Activated T-helper 1 cell treated with anti-CD3 and anti-CD28 coated beads, Interleukin-12 subunit alpha, Interleukin-12 subunit beta, Interleukin-2, Interleukin-4 antibody, amounts not matched to agents 30 ng/mL and 10 ng/mL and 1 ng/mL, durations not matched to agents 14 hours and 24 hours and 36 hours (primary cell): ENCODE measurements around the gene KRTAP13-1. TPM values are rescaled to one million over a fixed set of nuclear protein-coding genes. Genes with fewer than 3 reads are reported as not detected.

Experiments
- DNase-seq: peaks from one replicate; pipeline ENCODE4 v3.0.0; 2021; ENCODE audit warnings: low spot score
- H3K27ac Mint-ChIP-seq: one replicate; pipeline ENCODE4 v1.8.0; 2021; ENCODE audit warnings: mild to moderate bottlenecking, mixed read lengths
- H3K27me3 Mint-ChIP-seq: one replicate; pipeline ENCODE4 v1.8.0; 2022; ENCODE audit warnings: mild to moderate bottlenecking, moderate library complexity, mixed read lengths; ENCODE audit not compliant: insufficient read depth
- H3K36me3 Mint-ChIP-seq: one replicate; pipeline ENCODE4 v1.8.0; 2021; ENCODE audit warnings: low read depth, mixed read lengths
- H3K4me1 Mint-ChIP-seq: one replicate; pipeline ENCODE4 v1.8.0; 2021; ENCODE audit warnings: low read depth, mixed read lengths
- H3K4me3 Mint-ChIP-seq: one replicate; pipeline ENCODE4 v1.8.0; 2021; ENCODE audit warnings: mild to moderate bottlenecking, moderate library complexity, mixed read lengths
- H3K9me3 Mint-ChIP-seq: one replicate; pipeline ENCODE4 v1.8.0; 2021; ENCODE audit warnings: mixed read lengths
- intact Hi-C: fragments of 100-400 bp; cut with micrococcal nuclease; formaldehyde crosslinking; loops from one replicate; pipeline ENCODE4 v1.15.1; 2024
- total RNA-seq: library from RNA; stranded (reverse); gene quantifications from 2 replicates; pipeline ENCODE4 v1.2.3, GENCODE V29; 2022

Gene KRTAP13-1
- total RNA-seq, 1 donor from 2014 or later, result not detected

DNA sequence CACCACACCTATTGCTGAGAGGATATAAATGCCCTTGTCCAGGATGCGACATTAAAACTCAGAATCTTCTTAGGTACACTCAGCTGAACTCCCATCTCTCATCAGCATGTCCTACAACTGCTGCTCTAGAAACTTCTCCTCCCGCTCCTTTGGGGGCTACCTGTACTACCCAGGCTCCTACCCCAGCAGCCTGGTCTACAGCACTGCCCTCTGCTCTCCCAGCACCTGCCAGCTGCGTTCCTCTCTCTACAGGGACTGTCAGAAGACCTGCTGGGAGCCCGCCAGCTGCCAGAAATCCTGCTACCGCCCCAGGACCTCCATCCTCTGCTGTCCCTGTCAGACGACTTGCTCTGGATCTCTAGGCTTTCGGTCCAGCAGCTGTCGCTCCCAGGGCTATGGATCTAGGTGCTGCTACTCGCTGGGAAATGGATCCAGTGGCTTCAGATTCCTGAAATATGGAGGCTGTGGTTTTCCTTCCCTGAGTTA is 34.4 kb downstream of the KRTAP13-1 start, which contains the start of gene KRTAP13-4:
TSS of gene KRTAP13-4 (plus strand) at position 51 of the 486 bp plus-strand sequence. CDS start at position 107, 56 bp downstream.
- no peak within 1 kb of the TSS for H3K4me3 Mint-ChIP-seq
- no peaks in the 10 kb centered on the region for H3K4me1 Mint-ChIP-seq
- intact Hi-C loops, result no loop called here
- no peaks in the 10 kb centered on the region for H3K9me3 Mint-ChIP-seq
- no peak for DNase-seq
- no peaks in the 10 kb centered on the region for H3K36me3 Mint-ChIP-seq
- no peaks in the 10 kb centered on the region for H3K27me3 Mint-ChIP-seq
- no peak within 1 kb of the TSS for H3K27ac Mint-ChIP-seq

- Mint-ChIP-seq H3K27ac (no peak overlapping the region), H3K4me3 (no peak overlapping the region), H3K4me1 (no peaks in the 10 kb centered on the region), H3K27me3 (no peaks in the 10 kb centered on the region), H3K36me3 (no peaks in the 10 kb centered on the region), H3K9me3 (no peaks in the 10 kb centered on the region)
- no peak for DNase-seq
- intact Hi-C loops, result no loop called here
These were observed 38.3 kb downstream of the KRTAP13-1 start for GRCh38 chr21:30434033-30434631.

GRCh38 chr21:30437010-30437565 is 41.3 kb downstream of the KRTAP13-1 start:
- intact Hi-C loops, result no loop called here
- no peaks in the 10 kb centered on the region for H3K4me1 Mint-ChIP-seq
- DNase-seq, result no peak
- no peaks in the 10 kb centered on the region for H3K27me3 Mint-ChIP-seq
- H3K9me3 Mint-ChIP-seq, result no peaks in the 10 kb centered on the region
- H3K27ac Mint-ChIP-seq, result no peak overlapping the region
- no peaks in the 10 kb centered on the region for H3K36me3 Mint-ChIP-seq
- H3K4me3 Mint-ChIP-seq, result no peak overlapping the region

DNA sequence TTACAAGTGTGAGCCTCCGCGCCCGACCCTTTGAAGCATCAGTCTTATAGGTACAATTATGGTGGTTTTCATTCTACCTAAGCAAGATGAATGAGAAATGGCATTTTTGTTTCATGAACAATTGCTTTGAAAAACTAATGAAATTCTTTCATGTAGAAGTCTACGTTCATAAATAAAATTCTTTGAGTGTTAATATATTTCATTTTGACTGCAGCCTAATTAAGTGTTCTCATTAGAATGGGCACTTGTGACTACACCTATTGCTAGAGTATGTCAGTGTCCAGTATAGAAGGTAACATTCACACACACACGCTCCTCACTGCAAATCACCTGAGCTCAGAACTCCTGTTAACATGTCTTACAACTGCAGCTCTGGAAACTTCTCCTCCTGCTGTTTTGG is 44.1 kb downstream of the KRTAP13-1 start, which contains the start of gene KRTAP15-1:
TSS of gene KRTAP15-1 (plus strand) at position 301 of the 400 bp plus-strand sequence. CDS start at position 354, 53 bp downstream.
- Mint-ChIP-seq H3K4me1 (no peaks in the 10 kb centered on the region), H3K36me3 (no peaks in the 10 kb centered on the region), H3K4me3 (no peak within 1 kb of the TSS), H3K27me3 (no peaks in the 10 kb centered on the region), H3K9me3 (no peaks in the 10 kb centered on the region), H3K27ac (no peak within 1 kb of the TSS)
- DNase-seq, result no peak
- intact Hi-C loops, result no loop called here

DNA sequence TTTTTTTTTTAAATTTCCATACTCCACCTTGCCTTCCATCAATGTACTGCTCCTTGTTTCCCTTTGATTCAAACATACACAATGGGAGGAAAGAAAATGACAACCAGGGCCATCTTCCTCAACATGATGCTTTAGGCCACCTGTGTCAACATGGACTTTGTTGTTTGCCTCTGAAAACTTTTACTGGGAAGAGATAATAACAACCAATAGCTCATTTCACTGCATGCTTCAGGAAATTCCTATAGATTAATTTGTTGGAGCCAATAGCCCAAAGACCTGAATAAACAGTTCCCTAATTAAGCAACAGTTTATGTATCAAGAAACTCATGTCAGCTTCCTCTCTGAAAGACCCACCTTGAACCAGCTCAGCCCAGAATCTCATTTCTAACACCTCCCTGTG is 47.4 kb downstream of the KRTAP13-1 start:
- no peak for DNase-seq
- Mint-ChIP-seq H3K4me3 (no peak overlapping the region), H3K9me3 (no peaks in the 10 kb centered on the region), H3K4me1 (no peaks in the 10 kb centered on the region), H3K27me3 (no peaks in the 10 kb centered on the region), H3K36me3 (no peaks in the 10 kb centered on the region), H3K27ac (no peak overlapping the region)
- intact Hi-C loops, result no loop called here

DNA sequence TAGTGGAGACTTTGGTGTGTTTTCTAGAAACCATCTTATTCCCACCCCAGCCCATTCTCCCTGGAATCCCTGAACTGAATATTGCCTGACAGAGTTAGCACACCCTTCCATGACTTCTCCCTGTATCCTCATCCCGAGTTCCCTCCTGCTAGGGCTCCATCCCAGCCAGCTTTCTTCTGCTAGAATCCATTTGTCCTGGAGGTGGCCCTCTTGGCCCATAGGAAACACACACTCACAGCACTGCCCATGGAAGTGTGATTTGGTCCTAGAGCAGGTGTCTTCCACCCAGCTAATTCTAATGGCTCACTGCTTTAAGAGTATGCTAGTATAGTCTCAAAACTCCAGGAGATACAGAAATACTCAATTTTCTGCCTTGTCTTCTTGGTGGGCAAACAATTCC is 48.4 kb downstream of the KRTAP13-1 start:
- Mint-ChIP-seq H3K4me3 (no peak overlapping the region), H3K36me3 (no peaks in the 10 kb centered on the region), H3K27me3 (no peaks in the 10 kb centered on the region), H3K9me3 (no peaks in the 10 kb centered on the region), H3K27ac (no peak overlapping the region), H3K4me1 (no peaks in the 10 kb centered on the region)
- no peak for DNase-seq
- intact Hi-C loops, result no loop called here

Other genes with a start within 250 kb of the KRTAP13-1 start
- not detected in 2 replicates for gene CLDN17, start 229.2 kb upstream of the KRTAP13-1 start, total RNA-seq
- not detected in 2 replicates for gene CLDN8, start 179.9 kb upstream of the KRTAP13-1 start, total RNA-seq
- not detected in 2 replicates for gene KRTAP24-1, start 113.1 kb upstream of the KRTAP13-1 start, total RNA-seq
- not detected in 2 replicates for gene KRTAP25-1, start 106.5 kb upstream of the KRTAP13-1 start, total RNA-seq
- not detected in 2 replicates for gene KRTAP26-1, start 75.7 kb upstream of the KRTAP13-1 start, total RNA-seq
- not detected in 2 replicates for gene KRTAP27-1, start 58.3 kb upstream of the KRTAP13-1 start, total RNA-seq
- not detected in 2 replicates for gene KRTAP23-1, start 47.4 kb upstream of the KRTAP13-1 start, total RNA-seq
- gene KRTAP13-2, start 23.8 kb upstream of the KRTAP13-1 start, total RNA-seq, result not detected in 2 replicates
- not detected in 2 replicates for gene KRTAP13-3, start 29.9 kb downstream of the KRTAP13-1 start, total RNA-seq
- gene KRTAP13-4, start 34.2 kb downstream of the KRTAP13-1 start, total RNA-seq, result not detected in 2 replicates
- not detected in 2 replicates for gene KRTAP15-1, start 44.2 kb downstream of the KRTAP13-1 start, total RNA-seq
- not detected in 2 replicates for gene KRTAP19-1, start 84.3 kb downstream of the KRTAP13-1 start, total RNA-seq
- not detected in 2 replicates for gene KRTAP19-2, start 91.4 kb downstream of the KRTAP13-1 start, total RNA-seq
- gene KRTAP19-3, start 96.0 kb downstream of the KRTAP13-1 start, total RNA-seq, result not detected in 2 replicates
- not detected in 2 replicates for gene KRTAP19-4, start 101.1 kb downstream of the KRTAP13-1 start, total RNA-seq
- gene KRTAP19-5, start 106.1 kb downstream of the KRTAP13-1 start, total RNA-seq, result not detected in 2 replicates
- not detected in 2 replicates for gene KRTAP19-6, start 145.8 kb downstream of the KRTAP13-1 start, total RNA-seq
- not detected in 2 replicates for gene KRTAP19-7, start 165.3 kb downstream of the KRTAP13-1 start, total RNA-seq
- not detected in 2 replicates for gene KRTAP22-2, start 194.4 kb downstream of the KRTAP13-1 start, total RNA-seq
- gene KRTAP6-3, start 196.4 kb downstream of the KRTAP13-1 start, total RNA-seq, result not detected in 2 replicates
- not detected in 2 replicates for gene KRTAP6-2, start 202.9 kb downstream of the KRTAP13-1 start, total RNA-seq
- not detected in 2 replicates for gene KRTAP22-1, start 205.1 kb downstream of the KRTAP13-1 start, total RNA-seq
- gene KRTAP6-1, start 217.9 kb downstream of the KRTAP13-1 start, total RNA-seq, result not detected in 2 replicates
- not detected in 2 replicates for gene KRTAP20-1, start 220.4 kb downstream of the KRTAP13-1 start, total RNA-seq
- not detected in 2 replicates for gene KRTAP20-4, start 224.6 kb downstream of the KRTAP13-1 start, total RNA-seq
- not detected in 2 replicates for gene KRTAP20-2, start 239.2 kb downstream of the KRTAP13-1 start, total RNA-seq
- not detected in 2 replicates for gene KRTAP20-3, start 246.8 kb downstream of the KRTAP13-1 start, total RNA-seq